NCI-H526 treated with DMSO at 0.1 percent for 48 hours (cell line): ENCODE data around the gene VPS33A.

Source experiments
- DNase-seq: peaks from one replicate; lab custom pipeline; 2025; lab: John Stamatoyannopoulos, UW

Gene VPS33A

GRCh38 chr12:122182887-122183587, 83.3 kb downstream of the VPS33A start, which contains the start of gene LRRC43:
LRRC43 (plus strand) TSS chr12:122183123; CDS start chr12:122183145, 22 bp downstream.
- peak; percentile 68 for DNase-seq
